HG03378 (cell line): ENCODE results near the gene PREX1.
A peak's percentile ranks its signal among the peaks of the same experiment; 100 is the strongest.

Experiments
- ATAC-seq: cut with Tn5 transposase; IDR thresholded peaks from one replicate; pipeline ENCODE4 v1.9.1; 2021; ENCODE audit warnings: mild to moderate bottlenecking, moderate library complexity; ENCODE audit not compliant: unreplicated experiment

Gene PREX1

GRCh38 chr20:48738399-48739304 is 89.1 kb downstream of the PREX1 start:
- peak; percentile 59 for ATAC-seq

GRCh38 chr20:48738094-48738398 is 89.8 kb downstream of the PREX1 start:
- no peak for ATAC-seq

GRCh38 chr20:48737434-48738093 is 90.2 kb downstream of the PREX1 start:
- ATAC-seq: no peak

- no peak for ATAC-seq
These were observed 91.2 kb downstream of the PREX1 start for GRCh38 chr20:48736636-48737035.

GRCh38 chr20:48736231-48736630 is 91.6 kb downstream of the PREX1 start:
- no peak for ATAC-seq

- no peak for ATAC-seq
These were observed 92.7 kb downstream of the PREX1 start for GRCh38 chr20:48735112-48735511.

- ATAC-seq: no peak
These were observed 93.6 kb downstream of the PREX1 start for GRCh38 chr20:48734104-48734749.

- ATAC-seq: no peak
These were observed 94.5 kb downstream of the PREX1 start for GRCh38 chr20:48733296-48733790.

GRCh38 chr20:48732081-48732829 is 95.5 kb downstream of the PREX1 start:
- no peak for ATAC-seq

GRCh38 chr20:48731536-48731935 is 96.3 kb downstream of the PREX1 start:
- ATAC-seq: no peak

GRCh38 chr20:48730977-48731376 is 96.8 kb downstream of the PREX1 start:
- no peak for ATAC-seq

- no peak for ATAC-seq
These were observed 98.3 kb downstream of the PREX1 start for GRCh38 chr20:48729538-48729937.

- ATAC-seq: no peak
These were observed 99.6 kb downstream of the PREX1 start for GRCh38 chr20:48728042-48728825.

- ATAC-seq: no peak
These were observed 100.6 kb downstream of the PREX1 start for GRCh38 chr20:48727226-48727625.

- no peak for ATAC-seq
These were observed 102.2 kb downstream of the PREX1 start for GRCh38 chr20:48725555-48725991.

- no peak for ATAC-seq
These were observed 102.8 kb downstream of the PREX1 start for GRCh38 chr20:48724891-48725554.

- no peak for ATAC-seq
These were observed 103.4 kb downstream of the PREX1 start for GRCh38 chr20:48724382-48724781.

GRCh38 chr20:48723308-48724264 is 104.2 kb downstream of the PREX1 start:
- no peak for ATAC-seq
